ENCODE results near the gene PCDHGA5.
"Not testable (repeated sequence)": the region's sequence is repeated elsewhere in the genome, so short reads cannot be mapped to it uniquely, and the experiment has no call there.

The PCDHGA5 gene

DNA sequence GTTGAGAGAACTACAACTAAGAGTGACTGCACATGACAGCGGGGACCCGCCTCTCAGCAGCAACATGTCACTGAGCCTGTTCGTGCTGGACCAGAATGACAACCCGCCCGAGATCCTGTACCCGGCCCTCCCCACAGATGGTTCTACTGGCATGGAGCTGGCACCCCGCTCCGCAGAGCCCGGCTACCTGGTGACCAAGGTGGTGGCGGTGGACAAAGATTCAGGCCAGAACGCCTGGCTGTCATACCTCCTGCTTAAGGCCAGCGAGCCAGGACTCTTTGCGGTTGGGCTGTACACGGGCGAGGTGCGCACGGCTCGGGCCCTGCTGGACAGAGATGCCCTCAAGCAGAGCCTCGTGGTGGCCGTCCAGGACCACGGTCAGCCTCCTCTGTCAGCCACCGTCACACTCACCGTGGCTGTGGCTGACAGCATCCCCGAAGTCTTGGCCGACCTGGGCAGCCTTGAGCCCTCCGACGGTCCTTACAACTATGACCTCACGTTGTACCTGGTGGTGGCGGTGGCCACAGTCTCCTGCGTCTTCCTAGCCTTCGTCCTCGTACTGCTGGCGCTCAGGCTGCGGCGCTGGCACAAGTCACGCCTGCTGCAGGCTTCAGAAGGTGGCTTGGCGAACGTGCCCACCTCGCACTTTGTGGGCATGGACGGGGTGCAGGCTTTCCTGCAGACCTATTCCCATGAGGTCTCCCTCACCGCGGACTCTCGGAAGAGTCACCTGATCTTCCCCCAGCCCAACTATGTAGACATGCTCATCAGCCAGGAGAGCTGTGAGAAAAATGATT is 20.7 kb downstream of the PCDHGA5 start:
- no peak for DNase-seq (ENCODE audit: low read depth in 4 of 4, low spot score in 1 of 4)

DNA sequence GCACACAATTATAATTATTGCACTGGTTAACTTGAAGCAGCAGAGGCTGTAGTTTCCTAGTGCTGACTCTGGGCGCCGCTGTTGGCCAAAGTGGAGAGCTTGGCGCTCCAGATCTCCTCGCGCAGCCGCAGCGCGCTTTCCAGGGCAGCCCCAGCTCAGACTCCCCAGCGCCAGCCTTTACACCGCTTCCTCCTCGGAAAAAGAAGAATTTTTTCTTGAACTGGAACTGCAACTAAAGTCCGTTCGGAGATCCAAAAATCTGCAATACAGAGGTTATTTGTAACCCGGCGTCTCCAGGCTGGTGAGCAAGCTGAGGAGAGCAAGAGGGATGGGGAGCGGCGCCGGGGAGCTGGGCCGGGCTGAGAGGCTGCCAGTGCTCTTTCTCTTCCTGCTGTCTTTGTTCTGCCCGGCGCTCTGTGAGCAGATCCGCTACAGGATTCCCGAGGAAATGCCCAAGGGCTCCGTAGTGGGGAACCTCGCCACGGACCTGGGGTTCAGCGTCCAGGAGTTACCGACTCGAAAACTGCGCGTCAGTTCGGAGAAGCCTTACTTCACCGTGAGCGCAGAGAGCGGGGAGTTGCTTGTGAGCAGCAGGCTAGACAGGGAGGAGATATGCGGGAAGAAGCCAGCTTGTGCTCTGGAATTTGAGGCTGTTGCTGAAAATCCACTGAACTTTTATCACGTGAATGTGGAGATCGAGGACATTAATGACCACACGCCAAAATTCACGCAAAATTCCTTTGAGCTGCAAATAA is 23.8 kb downstream of the PCDHGA5 start, which contains the start of gene PCDHGB4:
Gene PCDHGB4, plus strand, starts transcription at position 142 of the 755 bp plus-strand sequence. Its CDS starts 187 bp downstream, at position 329.
- not testable (repeated sequence) for DNase-seq (ENCODE audit: low read depth in 4 of 4, low spot score in 1 of 4)

DNA sequence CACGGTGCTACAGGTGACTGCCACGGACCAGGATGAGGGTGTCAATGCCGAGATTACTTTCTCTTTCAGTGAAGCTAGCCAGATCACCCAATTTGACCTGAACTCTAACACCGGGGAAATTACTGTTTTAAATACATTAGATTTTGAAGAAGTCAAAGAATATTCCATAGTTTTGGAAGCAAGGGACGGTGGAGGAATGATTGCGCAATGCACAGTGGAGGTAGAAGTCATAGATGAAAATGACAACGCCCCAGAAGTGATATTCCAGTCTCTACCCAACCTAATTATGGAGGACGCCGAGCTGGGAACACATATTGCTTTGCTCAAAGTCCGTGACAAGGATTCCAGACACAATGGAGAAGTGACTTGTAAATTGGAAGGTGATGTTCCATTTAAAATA is 24.7 kb downstream of the PCDHGA5 start:
- DNase-seq (ENCODE audit: low read depth in 4 of 4, low spot score in 1 of 4), result no peak

DNA sequence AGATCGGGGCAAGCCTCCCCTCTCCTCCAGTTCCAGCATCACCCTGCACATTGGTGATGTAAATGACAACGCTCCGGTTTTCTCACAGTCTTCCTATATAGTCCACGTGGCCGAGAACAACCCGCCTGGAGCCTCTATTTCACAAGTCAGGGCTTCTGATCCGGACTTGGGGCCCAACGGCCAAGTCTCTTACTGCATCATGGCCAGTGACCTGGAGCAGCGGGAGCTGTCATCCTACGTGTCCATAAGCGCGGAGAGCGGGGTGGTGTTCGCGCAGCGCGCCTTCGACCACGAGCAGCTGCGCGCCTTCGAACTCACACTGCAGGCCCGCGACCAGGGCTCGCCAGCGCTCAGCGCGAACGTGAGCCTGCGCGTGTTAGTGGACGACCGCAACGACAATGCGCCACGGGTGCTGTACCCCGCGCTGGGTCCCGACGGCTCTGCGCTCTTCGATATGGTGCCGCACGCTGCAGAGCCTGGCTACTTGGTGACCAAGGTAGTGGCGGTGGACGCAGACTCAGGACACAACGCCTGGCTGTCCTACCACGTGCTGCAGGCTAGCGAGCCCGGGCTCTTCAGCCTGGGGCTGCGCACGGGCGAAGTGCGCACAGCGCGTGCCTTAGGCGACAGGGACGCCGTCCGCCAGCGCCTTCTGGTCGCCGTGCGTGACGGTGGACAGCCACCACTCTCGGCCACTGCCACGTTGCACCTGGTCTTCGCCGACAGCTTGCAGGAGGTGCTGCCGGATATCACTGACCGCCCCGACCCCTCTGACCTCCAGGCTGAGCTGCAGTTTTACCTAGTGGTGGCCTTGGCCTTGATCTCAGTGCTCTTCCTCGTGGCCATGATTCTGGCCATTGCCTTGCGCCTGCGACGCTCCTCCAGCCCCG is 25.4 kb downstream of the PCDHGA5 start:
- no peak for DNase-seq (ENCODE audit: low read depth in 4 of 4, low spot score in 1 of 4)

DNA sequence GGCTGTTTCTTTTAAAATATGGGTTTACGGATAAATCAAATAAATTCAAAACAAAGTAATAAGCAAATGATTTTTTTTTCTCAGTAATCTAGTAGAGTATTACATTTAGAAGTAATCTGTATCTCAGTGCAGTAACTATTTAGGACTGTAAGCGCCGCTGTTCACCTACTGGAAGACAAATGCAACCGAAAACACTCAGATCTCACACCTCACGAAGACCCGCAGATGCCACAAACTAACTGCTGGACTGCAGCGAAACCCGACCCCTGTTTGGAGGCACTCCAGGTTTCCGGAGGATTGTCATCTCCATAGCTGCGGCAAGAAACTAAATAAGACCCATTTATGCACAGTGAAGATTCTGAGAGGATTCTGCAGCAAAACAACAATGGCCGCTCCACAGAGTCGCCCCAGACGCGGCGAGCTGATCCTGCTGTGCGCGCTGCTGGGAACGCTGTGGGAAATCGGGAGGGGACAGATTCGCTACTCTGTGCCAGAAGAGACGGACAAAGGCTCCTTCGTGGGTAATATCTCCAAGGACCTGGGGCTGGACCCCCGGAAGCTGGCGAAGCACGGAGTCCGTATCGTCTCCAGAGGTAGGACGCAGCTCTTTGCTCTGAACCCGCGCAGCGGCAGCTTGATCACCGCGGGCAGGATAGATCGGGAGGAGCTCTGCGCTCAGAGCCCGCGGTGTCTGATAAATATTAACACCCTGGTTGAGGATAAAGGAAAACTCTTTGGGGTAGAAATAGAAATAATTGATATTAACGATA is 28.7 kb downstream of the PCDHGA5 start, which contains the start of gene PCDHGA8:
Gene PCDHGA8, plus strand, starts transcription at position 205 of the 770 bp plus-strand sequence. Its CDS starts 181 bp downstream, at position 386.
- no peak for DNase-seq (ENCODE audit: low read depth in 4 of 4, low spot score in 1 of 4)

DNA sequence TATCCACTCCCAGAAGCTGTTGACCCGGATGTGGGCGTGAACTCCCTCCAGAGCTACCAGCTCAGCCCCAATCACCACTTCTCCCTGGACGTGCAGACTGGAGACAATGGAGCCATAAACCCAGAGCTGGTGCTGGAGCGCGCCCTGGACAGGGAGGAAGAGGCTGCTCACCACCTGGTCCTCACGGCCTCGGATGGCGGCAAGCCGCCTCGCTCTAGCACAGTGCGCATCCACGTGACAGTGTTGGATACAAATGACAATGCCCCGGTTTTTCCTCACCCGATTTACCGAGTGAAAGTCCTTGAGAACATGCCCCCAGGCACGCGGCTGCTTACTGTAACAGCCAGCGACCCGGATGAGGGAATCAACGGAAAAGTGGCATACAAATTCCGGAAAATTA is 29.3 kb downstream of the PCDHGA5 start:
- no peak for DNase-seq (ENCODE audit: low read depth in 4 of 4, low spot score in 1 of 4)

DNA sequence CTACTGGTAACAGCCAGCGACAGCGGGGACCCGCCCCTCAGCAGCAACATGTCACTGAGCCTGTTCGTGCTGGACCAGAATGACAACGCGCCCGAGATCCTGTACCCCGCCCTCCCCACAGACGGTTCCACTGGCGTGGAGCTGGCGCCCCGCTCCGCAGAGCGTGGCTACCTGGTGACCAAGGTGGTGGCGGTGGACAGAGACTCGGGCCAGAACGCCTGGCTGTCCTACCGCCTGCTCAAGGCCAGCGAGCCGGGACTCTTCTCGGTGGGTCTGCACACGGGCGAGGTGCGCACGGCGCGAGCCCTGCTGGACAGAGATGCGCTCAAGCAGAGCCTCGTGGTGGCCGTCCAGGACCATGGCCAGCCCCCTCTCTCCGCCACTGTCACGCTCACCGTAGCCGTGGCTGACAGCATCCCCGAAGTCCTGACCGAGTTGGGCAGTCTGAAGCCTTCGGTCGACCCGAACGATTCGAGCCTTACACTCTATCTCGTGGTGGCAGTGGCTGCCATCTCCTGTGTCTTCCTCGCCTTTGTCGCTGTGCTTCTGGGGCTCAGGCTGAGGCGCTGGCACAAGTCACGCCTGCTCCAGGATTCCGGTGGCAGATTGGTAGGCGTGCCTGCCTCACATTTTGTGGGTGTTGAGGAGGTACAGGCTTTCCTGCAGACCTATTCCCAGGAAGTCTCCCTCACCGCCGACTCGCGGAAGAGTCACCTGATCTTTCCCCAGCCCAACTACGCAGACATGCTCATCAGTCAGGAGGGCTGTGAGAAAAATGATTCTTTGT is 30.6 kb downstream of the PCDHGA5 start:
- not testable (repeated sequence) for DNase-seq (ENCODE audit: low read depth in 4 of 4, low spot score in 1 of 4)

DNA sequence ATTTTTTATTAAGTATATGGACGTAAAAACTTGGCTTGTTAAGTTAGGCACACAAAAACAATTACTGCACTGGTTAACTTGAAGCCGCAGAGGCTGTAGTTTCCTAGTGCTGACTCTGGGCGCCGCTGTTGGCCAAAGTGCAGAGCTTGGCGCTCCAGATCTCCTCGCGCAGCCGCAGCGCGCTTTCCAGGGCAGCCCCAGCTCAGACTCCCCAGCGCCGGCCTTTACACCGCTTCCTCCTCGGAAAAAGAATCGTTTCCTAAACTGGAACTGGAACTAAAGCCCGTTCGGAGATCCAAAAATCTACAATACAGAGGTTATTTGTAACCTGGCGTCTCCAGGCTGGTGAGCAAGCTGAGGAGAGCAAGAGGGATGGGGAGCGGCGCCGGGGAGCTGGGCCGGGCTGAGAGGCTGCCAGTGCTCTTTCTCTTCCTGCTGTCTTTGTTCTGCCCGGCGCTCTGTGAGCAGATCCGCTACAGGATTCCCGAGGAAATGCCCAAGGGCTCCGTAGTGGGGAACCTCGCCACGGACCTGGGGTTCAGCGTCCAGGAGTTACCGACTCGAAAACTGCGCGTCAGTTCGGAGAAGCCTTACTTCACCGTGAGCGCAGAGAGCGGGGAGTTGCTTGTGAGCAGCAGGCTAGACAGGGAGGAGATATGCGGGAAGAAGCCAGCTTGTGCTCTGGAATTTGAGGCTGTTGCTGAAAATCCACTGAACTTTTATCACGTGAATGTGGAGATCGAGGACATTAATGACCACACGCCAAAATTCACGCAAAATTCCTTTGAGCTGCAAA is 34.0 kb downstream of the PCDHGA5 start, which contains the start of gene PCDHGB5:
Gene PCDHGB5, plus strand, starts transcription at position 192 of the 796 bp plus-strand sequence. Its CDS starts 181 bp downstream, at position 373.
- peak in 1 of 4 experiments; percentile 32 for DNase-seq (ENCODE audit: low read depth in 4 of 4, low spot score in 1 of 4)

DNA sequence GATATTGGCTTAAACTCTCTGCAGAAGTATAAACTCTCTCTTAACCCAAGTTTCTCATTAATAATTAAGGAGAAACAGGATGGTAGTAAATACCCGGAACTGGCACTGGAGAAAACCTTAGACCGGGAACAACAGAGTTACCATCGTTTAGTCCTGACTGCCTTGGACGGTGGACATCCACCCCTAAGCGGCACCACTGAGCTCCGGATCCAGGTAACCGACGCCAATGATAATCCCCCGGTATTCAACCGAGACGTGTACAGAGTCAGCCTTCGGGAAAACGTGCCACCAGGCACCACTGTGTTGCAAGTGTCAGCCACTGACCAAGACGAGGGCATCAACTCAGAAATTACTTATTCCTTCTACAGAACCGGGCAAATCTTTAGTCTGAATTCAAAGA is 34.6 kb downstream of the PCDHGA5 start:
- DNase-seq (ENCODE audit: low read depth in 4 of 4, low spot score in 1 of 4), result no peak

DNA sequence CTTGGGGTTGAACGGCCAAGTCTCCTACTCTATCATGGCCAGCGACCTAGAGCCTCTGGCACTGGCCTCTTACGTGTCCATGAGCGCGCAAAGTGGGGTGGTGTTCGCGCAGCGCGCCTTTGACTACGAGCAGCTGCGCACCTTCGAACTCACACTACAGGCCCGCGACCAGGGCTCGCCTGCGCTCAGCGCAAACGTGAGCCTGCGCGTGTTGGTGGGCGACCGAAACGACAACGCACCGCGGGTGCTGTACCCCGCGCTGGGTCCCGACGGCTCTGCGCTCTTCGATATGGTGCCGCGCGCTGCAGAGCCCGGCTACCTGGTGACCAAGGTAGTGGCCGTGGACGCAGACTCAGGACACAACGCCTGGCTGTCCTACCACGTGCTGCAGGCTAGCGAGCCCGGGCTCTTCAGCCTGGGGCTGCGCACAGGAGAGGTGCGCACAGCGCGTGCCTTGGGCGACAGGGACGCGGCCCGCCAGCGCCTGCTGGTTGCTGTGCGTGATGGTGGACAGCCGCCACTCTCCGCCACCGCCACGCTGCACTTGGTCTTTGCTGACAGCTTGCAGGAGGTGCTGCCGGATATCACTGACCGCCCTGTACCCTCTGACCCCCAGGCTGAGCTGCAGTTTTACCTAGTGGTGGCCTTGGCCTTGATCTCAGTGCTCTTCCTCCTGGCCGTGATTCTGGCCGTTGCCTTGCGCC is 35.7 kb downstream of the PCDHGA5 start:
- no peak for DNase-seq (ENCODE audit: low read depth in 4 of 4, low spot score in 1 of 4)

DNA sequence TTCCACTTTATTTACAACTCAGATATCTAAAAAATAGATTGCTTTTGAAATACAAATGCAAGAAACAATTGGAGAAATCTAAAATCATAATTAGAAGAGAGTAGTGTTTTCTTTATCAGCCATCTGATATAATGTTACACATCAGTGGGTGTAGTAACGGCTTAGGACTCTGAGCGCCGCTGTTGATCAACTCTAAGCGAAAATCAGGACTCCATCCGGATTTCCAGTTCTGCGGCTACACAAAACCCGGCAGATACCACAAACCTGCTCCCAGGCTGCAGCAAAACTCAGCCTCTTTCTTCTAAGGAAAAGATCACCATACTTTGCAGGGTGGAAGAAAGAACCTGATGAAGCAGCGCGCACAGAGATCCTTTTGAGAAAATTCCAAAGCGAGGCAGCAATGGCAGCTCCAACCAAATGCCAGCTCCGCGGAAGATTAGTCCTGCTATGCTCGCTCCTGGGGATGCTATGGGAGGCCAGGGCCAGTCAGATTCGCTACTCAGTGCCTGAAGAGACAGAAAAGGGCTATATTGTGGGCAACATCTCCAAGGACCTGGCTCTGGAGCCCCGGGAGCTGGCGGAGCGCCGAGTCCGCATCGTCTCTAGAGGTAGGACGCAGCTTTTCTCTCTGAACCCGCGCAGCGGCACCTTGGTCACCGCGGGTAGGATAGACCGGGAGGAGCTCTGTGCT is 38.7 kb downstream of the PCDHGA5 start, which contains the start of gene PCDHGA9:
Gene PCDHGA9, plus strand, starts transcription at position 226 of the 691 bp plus-strand sequence. Its CDS starts 175 bp downstream, at position 401.
- peak in 1 of 4 experiments; percentile 11 for DNase-seq (ENCODE audit: low read depth in 4 of 4, low spot score in 1 of 4)

DNA sequence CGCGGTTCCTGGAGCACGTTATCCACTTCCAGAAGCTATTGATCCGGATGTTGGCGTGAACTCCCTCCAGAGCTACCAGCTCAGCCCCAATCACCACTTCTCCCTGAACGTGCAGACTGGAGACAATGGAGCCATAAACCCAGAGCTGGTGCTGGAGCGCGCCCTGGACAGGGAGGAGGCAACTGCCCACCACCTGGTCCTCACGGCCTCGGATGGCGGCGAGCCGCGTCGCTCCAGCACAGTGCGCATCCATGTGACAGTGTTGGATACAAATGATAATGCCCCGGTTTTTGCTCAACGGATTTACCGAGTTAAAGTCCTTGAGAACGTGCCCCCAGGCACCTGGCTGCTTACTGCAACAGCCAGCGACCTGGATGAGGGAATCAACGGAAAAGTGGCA is 39.4 kb downstream of the PCDHGA5 start:
- no peak for DNase-seq (ENCODE audit: low read depth in 4 of 4, low spot score in 1 of 4)

DNA sequence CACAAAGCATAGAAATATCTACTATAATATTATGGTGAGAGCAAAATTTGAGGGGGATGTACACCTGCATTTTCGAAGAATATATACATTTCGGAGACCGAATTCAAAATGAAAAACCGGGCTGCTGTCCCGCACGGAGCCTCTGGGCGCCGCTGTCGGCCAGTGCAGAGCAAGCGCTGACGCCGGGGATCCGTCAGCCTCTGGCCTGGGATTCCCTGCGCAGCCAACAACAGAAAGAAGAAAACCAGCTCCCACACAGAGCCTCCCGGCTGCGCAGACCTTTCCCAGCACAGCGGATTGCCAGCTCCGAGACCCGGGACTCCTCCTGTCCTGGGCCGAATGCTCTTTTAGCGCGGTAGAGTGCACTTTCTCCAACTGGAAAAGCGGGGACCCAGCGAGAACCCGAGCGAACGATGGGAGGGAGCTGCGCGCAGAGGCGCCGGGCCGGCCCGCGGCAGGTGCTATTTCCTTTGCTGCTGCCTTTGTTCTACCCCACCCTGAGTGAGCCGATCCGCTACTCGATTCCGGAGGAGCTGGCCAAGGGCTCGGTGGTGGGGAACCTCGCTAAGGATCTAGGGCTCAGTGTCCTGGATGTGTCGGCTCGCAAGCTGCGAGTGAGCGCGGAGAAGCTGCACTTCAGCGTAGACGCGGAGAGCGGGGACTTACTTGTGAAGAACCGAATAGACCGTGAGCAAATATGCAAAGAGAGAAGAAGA is 44.0 kb downstream of the PCDHGA5 start, which contains the start of gene PCDHGB6:
Gene PCDHGB6, plus strand, starts transcription at position 232 of the 716 bp plus-strand sequence. Its CDS starts 182 bp downstream, at position 414.
- DNase-seq (ENCODE audit: low read depth in 4 of 4, low spot score in 1 of 4), result not testable (repeated sequence)

DNA sequence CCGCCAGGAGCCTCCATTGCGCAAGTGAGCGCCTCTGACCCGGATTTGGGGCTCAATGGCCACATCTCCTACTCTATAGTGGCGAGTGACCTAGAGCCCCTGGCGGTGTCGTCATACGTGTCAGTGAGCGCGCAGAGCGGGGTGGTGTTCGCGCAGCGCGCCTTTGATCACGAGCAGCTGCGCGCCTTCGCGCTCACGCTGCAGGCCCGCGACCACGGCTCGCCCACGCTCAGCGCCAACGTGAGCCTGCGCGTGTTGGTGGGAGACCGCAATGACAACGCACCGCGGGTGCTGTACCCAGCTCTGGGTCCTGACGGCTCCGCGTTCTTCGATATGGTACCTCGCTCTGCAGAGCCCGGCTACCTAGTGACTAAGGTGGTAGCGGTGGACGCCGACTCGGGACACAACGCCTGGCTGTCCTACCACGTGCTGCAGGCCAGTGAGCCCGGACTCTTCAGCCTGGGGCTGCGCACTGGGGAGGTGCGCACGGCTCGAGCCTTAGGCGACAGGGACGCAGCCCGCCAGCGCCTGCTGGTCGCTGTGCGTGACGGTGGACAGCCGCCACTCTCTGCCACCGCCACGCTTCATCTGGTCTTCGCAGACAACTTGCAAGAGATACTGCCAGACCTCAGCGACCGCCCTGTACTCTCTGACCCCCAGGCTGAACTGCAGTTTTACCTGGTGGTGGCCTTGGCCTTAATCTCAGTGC is 45.8 kb downstream of the PCDHGA5 start:
- DNase-seq (ENCODE audit: low read depth in 4 of 4, low spot score in 1 of 4), result no peak

DNA sequence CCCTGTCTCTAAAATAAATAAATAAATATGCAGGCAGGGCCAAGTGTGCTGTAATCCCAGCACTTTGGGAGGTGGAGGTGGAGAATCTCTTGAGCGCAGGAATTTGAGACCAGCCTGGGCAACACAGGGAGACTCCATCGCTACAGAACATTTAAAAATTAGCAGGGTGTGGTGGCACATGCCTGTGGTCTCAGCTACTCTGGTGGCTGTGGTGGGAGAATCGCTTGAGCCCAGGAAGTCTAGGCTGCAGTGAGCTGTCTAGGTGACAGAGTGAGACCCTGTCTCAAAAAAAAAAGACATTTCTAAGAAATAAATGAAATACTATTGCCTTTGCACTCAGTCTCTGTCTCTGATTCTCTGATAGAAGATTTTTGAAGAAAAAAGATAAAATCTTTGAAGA is 47.6 kb downstream of the PCDHGA5 start:
- no peak for DNase-seq (ENCODE audit: low read depth in 4 of 4, low spot score in 1 of 4)

Measured in stimulated activated CD4-positive, alpha-beta T cell treated with anti-CD3 and anti-CD28 coated beads, Interleukin-1b, Interleukin-23, amount 100 ng/mL, for 24 hours (primary cell).